ENCODE data around the gene TBC1D22A. TPM values are rescaled to one million over a fixed set of nuclear protein-coding genes. Genes with fewer than 3 reads are reported as not detected.

The TBC1D22A gene
- total RNA-seq, 1 experiment from 2014 or later: 26.0 TPM

GRCh38 chr22:47027766-47028165, 265.3 kb downstream of the TBC1D22A start:
- Mint-ChIP-seq H3K4me3 (ENCODE audit: unreplicated experiment) (no peak overlapping the region), H3K27me3 (ENCODE audit: insufficient read depth, unreplicated experiment) (no peaks in the 10 kb centered on the region), H3K4me1 (ENCODE audit: insufficient read depth, unreplicated experiment) (peaks cover 7% of the 10 kb centered on the region), H3K27ac (ENCODE audit: low read depth, unreplicated experiment) (no peak overlapping the region), H3K9me3 (ENCODE audit: unreplicated experiment) (no peaks in the 10 kb centered on the region), H3K36me3 (ENCODE audit: insufficient read depth, unreplicated experiment) (peaks cover 13% of the 10 kb centered on the region)
- no peak for TF ChIP-seq CTCF (IDR thresholded peaks at IDR 0.05; ENCODE audit: unreplicated experiment)
- ChIA-PET POLR2A (no interaction called here), CTCF (interaction anchor here (0.7 to 0.8 kb wide), 3 partner anchors 10 to 46 kb away, joined by 3 read pairs; no protein-coding TSS in a partner anchor)
- intact Hi-C loops (cut with micrococcal nuclease): no loop called here
- DNase-seq (ENCODE audit: unreplicated experiment): no peak
- no TSS peak for BruUV-seq (replicated peaks)

- POLR2A ChIA-PET: no interaction called here
- Mint-ChIP-seq H3K27ac (ENCODE audit: low read depth, unreplicated experiment) (no peak overlapping the region), H3K9me3 (ENCODE audit: unreplicated experiment) (no peaks in the 10 kb centered on the region), H3K4me1 (ENCODE audit: insufficient read depth, unreplicated experiment) (peaks cover 22% of the 10 kb centered on the region), H3K27me3 (ENCODE audit: insufficient read depth, unreplicated experiment) (no peaks in the 10 kb centered on the region), H3K36me3 (ENCODE audit: insufficient read depth, unreplicated experiment) (peaks cover 12% of the 10 kb centered on the region), H3K4me3 (ENCODE audit: unreplicated experiment) (no peak overlapping the region)
- CTCF ChIA-PET: interaction anchor here (0.5 to 0.6 kb wide), 2 partner anchors 112 to 225 kb away, joined by 3 read pairs; no protein-coding TSS in a partner anchor
- intact Hi-C loops (cut with micrococcal nuclease): no loop called here
- no TSS peak for BruUV-seq (replicated peaks)
- no peak for DNase-seq (ENCODE audit: unreplicated experiment)
- no peak for TF ChIP-seq CTCF (IDR thresholded peaks at IDR 0.05; ENCODE audit: unreplicated experiment)
These were observed 267.0 kb downstream of the TBC1D22A start for GRCh38 chr22:47029244-47030074.

GRCh38 chr22:47030143-47030661, 267.8 kb downstream of the TBC1D22A start:
- Mint-ChIP-seq H3K27me3 (ENCODE audit: insufficient read depth, unreplicated experiment) (no peaks in the 10 kb centered on the region), H3K36me3 (ENCODE audit: insufficient read depth, unreplicated experiment) (peaks cover 12% of the 10 kb centered on the region), H3K4me1 (ENCODE audit: insufficient read depth, unreplicated experiment) (peaks cover 27% of the 10 kb centered on the region), H3K4me3 (ENCODE audit: unreplicated experiment) (no peak overlapping the region), H3K9me3 (ENCODE audit: unreplicated experiment) (no peaks in the 10 kb centered on the region), H3K27ac (ENCODE audit: low read depth, unreplicated experiment) (no peak overlapping the region)
- no TSS peak for BruUV-seq (replicated peaks)
- no peak for DNase-seq (ENCODE audit: unreplicated experiment)
- intact Hi-C loops (cut with micrococcal nuclease): no loop called here
- no peak for TF ChIP-seq CTCF (IDR thresholded peaks at IDR 0.05; ENCODE audit: unreplicated experiment)
- POLR2A ChIA-PET: no interaction called here
- CTCF ChIA-PET: no interaction called here

GRCh38 chr22:47030881-47031627, 268.6 kb downstream of the TBC1D22A start:
- CTCF ChIA-PET: interaction anchor here (0.7 kb wide), 1 partner anchor 225 kb away, joined by 3 read pairs; no protein-coding TSS in a partner anchor
- intact Hi-C loops (cut with micrococcal nuclease): no loop called here

More at GRCh38 chr22:47030881-47031627, 268.6 kb downstream of the TBC1D22A start:
- no peak for DNase-seq (ENCODE audit: unreplicated experiment)
- BruUV-seq (replicated peaks): no TSS peak
- Mint-ChIP-seq H3K9me3 (ENCODE audit: unreplicated experiment) (no peaks in the 10 kb centered on the region), H3K4me3 (ENCODE audit: unreplicated experiment) (no peak overlapping the region), H3K4me1 (ENCODE audit: insufficient read depth, unreplicated experiment) (peaks cover 28% of the 10 kb centered on the region), H3K27ac (ENCODE audit: low read depth, unreplicated experiment) (peak overlapping the region; percentile 95), H3K36me3 (ENCODE audit: insufficient read depth, unreplicated experiment) (peaks cover 6% of the 10 kb centered on the region), H3K27me3 (ENCODE audit: insufficient read depth, unreplicated experiment) (no peaks in the 10 kb centered on the region)
- POLR2A ChIA-PET: interaction anchor here (0.6 kb wide), 1 partner anchor 65 kb away, joined by 3 read pairs; no protein-coding TSS in a partner anchor
- TF ChIP-seq CTCF (IDR thresholded peaks at IDR 0.05; ENCODE audit: unreplicated experiment): no peak
